ENCODE results near the gene CERT1.
A peak's percentile ranks its signal among the peaks of the same experiment; 100 is the strongest.
"Not testable (repeated sequence)": the region's sequence is repeated elsewhere in the genome, so short reads cannot be mapped to it uniquely, and the experiment has no call there.

CERT1 gene

DNA sequence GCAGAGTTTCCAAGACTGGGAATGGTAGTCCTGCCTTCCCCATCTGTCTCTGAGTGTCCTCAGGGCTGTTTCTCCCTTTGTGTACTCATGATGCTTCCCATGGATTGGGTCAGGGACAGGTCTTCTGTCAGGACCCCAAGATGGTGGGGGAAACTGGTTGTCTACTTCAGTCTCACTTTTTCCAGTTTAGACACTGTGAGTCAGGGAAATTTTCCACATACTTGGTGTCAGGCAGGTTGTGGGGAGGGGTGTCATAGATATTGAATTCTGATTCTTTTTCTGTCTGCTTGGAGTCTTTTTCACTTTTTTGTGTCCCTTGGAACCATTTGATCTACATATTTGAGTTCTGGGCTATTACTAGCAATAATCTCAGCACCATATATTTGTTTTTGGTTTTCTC is 10.6 kb upstream of the CERT1 start:
- no peak for DNase-seq

DNA sequence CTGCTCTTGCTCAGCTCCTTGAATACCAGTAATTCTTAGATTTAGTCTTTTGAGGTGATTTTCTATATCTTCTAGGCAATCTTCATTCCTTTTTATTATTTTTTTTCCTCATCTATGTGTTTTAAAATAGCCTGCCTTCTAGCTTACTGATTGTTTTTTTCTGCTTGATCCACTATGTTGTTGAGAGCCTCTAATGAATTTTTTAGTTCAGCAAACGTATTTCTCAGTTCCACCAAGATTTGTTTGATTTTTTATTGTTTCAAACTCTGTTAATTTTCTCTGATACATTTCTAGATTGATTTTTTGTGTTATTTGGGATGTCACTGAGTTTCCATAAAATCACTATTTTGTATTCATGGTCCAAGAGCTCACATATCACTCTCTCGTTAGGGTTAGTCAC is 9.8 kb upstream of the CERT1 start:
- no peak for DNase-seq

DNA sequence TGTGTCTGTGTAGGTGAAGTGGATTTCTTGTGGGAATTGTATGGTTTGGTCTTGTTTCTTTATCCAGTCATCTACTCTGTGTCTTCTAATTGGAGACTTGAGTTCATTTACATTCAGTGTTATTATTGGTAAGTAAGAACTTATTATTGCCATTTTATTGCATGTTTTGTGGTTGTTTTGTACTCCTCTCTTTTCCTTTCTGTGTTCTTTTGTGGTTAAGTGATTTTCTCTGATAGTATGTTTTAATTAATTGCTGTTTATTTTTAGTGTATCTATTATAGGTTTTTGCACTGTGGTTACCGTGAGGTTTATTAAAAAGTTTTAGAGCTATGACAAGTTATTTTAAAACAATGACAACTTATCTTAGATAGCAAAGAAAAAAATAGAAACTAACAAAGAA is 8.3 kb upstream of the CERT1 start:
- no peak for DNase-seq

DNA sequence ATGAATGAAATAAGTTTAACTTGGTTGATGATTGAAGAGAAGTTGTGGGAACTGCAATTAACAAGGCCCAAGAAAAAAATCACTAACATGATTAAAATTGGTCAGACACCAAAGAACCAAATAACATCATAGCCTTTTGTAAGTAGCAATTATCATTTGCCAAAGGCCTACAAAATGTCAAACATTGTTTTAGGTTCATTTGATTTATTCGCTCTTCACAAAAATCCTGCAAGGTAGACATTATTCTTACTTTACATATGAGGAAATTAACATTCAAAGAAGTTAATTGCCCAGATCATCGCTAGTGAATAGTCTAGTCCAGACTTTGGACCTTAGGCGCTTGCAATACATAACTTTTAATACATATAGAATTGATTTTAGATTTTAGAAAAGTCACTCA is 2.9 kb upstream of the CERT1 start:
- no peak for DNase-seq

DNA sequence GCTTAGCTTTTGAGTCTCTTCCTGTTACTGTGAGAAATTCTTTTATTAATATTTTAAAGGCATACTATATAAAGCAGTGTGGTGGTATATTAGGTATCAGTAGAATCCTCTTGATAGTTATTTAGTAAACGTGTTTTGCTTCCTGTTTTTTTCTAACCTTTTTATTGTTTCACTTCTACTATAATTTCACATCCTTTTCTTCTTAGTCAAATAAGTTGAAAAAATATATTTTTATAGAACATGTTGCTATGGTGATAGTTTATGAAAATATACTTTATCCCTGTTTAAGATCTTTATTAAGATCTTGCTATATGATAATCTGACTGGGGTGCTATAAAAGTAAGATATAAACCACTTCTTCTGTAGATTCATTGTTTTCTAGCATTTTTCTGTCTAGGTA is 2.4 kb upstream of the CERT1 start:
- no peak for DNase-seq

DNA sequence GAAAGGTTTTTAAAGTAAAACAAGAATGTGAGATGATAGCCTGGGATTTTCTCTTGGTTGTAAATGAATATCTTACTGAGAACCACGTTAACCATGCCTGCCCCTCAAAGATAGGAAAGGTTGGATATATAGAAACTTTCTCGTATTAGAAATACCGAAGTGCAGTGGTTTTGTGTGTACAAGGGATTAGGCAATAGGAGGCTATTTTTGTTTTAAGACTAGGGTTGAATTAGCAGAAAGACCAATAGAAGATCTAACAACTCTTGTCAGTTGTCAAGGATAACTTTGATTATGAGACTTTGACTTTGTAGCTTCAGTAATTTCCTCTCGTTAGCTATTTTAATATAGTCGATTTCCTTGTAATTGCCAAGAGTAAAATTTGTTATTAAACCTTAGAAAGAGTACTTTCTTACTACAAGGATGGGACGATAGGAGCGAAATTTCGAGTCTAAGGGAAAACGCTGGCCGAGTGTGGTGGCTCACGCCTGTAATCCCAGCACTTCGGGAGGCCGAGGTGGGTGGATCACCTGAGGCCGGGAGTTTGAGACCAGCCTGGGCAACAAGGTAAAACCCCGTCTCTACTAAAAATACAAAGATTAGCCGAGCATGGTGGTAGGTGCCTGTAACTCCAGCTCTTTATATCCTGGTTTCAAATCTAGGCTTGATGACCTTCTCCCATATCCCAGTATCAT is 1.1 kb upstream of the CERT1 start:
- no peak for DNase-seq

DNA sequence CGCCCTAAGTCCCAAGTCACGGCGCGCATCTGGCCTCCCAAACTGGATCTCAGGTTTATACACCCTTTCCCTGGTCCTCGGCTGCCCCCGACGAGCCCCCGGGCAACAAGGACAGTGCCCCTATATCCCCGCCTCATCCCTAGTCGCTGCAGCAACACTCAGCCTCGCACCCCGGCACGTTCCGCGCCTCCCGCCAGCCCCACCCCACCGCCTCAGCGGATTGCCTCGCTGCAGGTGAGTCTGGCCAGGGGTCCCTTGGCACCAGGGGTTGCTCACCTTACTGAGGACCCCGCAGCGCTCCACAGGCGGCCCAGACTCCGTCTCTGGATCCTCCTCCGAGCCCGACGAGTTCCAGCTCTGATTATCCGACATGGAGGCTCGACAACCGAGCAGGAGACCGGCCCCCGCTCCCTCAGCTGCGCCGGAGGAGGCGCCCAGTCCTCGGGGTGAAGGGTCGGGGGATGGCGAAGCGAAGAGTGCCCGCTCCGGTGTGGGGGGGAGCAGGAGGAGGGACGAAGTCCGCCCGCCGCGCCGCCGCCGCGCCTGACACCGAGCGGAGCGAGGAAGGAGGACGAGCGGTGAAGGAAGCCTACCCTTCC is 494 bp downstream of the CERT1 start:
- peak; percentile 22 to 35 for DNase-seq

DNA sequence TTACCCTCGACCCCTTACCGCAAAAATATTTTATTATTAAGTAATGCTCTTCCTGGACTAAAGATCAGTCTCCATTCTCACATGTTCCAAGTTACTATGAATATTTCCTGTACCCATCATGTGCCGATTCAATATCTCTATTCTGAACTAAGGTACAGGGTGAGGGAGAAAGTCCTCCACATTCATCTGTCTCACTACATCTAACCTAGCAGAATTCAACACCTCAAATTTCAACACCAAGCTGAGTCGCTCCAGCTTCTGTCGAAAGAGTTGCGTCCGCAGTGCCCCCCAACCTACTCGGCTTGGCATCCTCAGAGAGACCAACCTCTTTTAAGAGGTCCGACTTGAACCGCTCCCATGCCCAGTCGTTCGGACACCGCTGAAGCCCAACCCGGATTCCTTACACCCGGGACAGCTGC is 1.0 kb downstream of the CERT1 start:
- no peak for DNase-seq

DNA sequence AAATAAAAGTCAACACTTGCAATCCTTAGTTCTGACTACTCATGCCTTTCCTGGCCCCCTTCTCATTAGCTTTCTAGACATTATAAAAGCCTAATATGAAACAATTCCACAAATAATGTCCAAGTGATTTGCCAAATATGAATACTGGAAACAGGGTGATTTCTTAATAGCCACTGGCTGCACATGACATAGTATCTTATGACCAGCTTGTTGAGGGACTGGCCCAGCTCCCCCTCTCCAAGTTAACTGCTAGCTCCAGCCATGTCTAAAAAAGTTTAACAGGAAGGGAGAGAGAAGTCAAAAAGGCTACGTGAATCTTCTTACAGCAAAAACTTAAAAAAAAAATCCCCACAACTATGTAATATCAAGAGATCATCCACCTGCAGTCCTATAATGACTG is 1.5 kb downstream of the CERT1 start:
- DNase-seq, result no peak

DNA sequence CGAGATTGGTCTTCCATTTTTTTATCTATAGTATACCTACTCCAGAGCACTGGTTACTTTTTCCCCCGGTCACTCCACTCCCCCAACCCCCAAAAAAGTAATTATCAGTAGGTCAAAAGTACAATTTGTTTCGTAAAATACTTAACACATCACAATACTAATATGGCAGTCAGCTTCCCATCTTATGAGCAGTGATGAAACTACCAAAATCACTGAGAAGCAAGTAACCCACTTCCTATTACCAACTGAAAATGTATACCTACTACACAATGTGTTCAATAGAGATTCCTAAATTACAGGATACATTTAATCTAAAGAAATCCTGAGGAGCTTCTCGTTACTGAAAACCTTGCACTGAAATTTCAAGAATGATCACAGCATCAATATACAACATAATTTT is 1.9 kb downstream of the CERT1 start:
- no peak for DNase-seq

DNA sequence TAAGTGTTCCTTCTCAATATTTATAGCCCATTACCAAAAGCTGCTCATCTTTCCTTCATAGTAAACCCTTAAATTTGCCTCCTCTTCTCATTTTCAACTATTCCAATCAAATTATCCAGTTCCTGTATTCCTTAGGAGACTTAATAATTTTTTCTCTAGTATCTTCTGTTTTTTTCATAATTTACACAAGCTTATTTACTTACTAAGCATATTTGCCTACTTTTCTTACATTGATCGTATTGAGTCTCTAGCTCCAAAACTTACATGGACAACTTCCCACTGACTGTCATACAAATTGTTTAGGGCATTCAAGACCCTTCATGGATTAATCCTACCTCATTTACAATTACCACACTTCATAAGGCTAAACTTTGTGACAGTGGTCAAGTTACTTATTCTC is 3.6 kb downstream of the CERT1 start:
- DNase-seq, result no peak

DNA sequence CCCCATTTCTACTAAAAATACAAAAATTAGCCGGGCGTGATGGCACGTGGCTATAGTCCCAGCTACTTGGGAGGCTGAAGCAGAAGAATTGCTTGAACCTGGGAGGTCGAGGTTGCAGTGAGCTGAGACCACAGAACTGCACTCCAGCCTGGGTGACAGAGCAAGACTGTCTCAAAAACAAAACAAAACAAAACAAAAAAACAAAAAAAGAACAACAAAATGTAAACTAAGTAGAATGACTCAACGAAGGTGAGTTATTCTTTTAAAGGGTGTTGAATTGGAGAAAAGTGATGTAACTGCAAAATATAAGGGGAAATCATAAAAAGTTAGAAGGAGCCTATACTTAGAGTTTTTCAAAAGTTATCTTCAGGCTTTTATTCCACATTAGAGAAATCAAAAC is 6.3 kb downstream of the CERT1 start:
- DNase-seq, result not testable (repeated sequence)

DNA sequence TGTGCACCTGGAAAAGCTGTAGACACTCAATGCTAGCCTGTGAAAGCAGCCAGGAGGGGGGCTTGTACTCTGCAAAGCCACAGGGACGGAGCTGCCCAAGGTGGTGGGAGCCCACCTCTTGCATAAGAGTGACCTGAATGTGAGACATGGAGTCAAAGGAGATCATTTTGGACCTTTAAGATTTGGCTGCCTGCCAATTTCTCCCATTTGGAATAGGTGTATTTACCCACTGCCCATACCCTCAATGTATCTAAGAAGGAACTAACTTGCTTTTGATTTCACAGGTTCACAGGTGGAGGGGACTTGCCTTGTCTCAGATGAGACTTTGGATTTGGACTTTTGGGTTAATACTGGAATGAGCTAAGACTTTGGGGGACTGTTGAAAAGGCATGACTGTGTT is 12.6 kb downstream of the CERT1 start:
- not testable (repeated sequence) for DNase-seq

DNA sequence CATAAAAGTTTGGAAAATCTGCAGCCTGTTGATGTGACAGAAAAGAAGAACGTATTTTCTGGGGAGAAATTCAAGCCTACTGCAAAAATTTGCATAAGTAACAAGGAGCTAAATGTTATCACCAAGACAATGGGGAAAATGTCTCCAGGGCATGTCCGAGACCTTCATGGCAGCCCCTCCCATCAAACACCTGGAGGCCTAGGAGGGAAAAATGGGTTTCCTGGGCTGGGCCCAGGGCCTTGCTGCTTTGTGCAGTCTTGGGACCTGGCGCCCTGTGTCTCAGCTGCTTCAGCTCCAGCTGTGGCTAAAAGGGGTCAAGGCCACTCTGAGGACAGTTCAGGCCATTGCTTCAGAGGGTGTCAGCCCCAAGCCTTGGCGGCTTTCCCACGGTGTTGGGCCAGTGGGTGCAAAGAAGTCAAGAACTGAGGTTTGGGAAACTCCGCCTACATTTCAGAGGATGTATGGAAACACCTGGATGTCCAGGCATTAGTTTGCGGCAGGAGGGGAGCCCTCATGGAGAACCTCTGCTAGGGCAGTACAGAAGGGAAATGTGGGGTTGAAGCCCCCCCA is 13.1 kb downstream of the CERT1 start:
- DNase-seq, result no peak

DNA sequence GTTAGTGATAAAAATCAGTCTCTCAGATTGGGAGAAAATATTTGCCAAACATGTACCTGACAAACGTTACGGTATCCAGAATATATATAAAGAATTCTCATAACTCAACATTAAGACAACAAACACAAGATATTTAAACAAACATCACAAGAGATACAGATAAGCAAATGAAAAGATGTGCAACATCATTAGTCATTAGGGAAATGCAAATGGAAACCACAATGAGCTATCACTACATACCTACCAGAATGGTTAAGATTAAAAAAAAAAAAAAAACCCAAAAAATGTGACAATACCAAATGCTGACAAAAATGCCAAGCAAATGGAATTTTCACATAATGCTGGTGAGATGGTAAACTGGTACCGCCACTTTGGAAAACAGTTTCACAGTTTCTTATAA is 15.4 kb downstream of the CERT1 start:
- no peak for DNase-seq

DNA sequence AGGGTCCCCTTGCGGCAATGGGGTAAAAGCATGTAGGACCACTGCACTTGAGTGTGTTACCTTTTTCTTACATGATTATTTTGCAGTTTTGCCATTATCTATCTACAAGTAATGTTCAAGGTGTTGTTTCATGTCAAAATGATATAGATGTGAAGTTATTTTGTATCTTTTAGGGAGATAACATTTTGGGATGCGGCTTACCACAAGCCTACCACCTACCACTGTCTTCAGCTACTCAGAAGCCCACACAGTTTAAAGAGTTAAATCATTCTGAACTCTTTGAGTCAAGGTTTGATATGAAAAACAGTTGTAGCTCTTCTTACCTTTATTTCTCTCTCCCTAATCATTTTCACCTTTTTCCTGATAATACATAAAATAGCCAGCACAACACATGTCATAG is 19.8 kb downstream of the CERT1 start:
- DNase-seq, result no peak

DNA sequence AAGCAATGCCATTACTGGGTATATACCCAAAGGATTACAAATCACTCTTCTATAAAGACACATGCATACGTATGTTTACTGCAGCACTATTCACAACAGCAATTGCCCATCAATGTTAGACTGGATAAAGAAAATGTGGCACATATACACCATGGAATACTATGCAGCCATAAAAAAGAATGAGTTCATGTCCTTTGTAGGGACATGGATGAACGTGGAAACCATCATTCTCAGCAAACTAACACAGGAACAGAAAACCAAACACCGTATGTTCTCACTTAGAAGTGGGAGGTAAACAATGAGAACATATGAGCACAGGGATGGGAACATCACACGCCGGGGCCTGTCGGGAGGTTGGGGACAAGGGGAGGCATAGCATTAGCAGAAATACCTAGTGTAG is 21.6 kb downstream of the CERT1 start:
- not testable (repeated sequence) for DNase-seq

DNA sequence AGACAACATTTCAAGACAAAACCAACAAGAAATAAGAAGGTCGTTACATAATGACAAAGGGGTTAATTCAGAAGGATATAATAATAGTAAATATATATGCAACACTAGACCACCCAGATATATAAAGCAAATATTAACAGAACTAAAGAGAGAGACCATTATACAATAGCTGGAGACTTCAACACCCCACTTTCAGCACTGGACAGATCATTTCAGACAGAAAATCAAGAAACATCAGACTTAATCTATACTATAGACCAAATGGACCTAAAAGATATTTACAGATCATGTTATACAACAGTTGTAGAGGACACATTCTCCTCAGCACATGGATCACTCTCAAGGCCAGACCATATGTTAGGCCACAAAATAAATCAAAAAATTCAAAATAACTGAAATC is 26.8 kb downstream of the CERT1 start:
- DNase-seq, result no peak

DNA sequence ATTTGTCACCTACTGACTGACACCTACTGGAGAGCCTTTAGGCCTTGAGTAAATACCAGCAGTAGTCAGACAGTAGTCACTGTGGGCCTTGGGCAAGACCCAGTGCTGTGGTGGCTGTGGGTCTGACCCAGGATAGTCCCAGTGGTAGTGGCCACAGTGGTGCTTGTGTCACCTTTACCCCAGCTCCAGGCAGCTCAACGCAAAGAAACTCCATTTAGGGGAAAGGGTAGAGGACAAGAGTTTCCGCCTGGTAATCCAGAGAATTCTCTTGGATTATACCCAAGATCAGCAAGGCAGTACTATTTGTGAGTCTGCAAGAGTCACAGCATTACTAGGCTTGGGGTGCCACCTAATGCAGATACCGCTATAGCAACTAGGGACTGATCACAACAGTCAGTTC is 28.9 kb downstream of the CERT1 start:
- DNase-seq, result no peak

DNA sequence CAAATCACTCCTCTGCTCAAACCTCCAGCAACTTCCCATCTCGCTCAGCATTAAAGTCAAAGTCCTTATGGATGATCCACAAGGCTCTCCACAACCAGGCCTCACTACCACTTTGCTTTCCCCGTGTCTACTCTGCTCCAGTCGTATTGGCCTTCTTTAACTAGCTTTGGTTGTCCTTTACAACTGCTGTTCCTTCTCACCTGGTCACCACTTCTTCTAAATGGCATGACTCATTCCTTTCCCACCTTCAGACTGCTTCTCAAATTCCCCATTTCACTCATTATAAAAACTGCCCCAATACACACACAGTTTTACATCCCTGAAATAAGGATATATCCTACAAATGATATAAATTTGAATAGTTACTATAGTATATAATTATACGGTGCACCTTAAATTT is 30.4 kb downstream of the CERT1 start:
- DNase-seq, result no peak

DNA sequence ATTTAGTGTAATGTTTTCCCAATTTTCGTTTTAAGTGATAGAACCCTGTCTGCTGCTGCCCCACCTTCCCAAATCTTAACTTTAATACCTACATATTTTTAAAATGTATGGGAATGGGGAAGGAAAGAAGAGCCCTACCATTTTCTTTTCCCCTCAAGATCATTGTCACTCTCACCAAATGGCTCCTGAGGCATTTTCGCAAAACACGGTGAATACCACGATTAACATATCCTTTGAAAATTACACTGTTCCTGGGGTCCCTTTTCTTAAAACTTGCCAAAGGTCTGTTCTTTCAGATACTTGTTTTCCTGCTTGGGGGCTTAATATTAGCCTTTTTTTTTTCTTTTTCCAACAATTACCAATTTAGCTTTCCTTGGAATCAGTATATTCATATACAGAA is 36.1 kb downstream of the CERT1 start:
- DNase-seq, result no peak

DNA sequence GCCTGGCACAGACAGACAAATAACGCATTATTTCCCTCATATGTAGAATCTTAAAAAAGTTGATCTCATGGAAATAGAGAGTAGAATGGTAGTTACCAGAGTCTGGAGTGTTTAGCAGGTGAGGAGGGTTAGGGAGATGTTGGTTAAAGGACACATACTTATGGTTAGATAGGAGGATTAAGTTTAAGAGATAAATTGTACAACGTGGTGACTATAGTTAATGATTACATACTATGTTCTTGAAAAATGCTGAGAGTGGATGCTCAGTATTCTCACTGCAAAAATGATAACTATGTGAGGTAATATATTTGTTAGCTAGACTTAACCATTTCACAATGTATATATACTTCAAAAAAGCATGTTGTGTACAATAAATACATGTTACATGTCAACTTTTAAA is 38.0 kb downstream of the CERT1 start:
- DNase-seq, result no peak

DNA sequence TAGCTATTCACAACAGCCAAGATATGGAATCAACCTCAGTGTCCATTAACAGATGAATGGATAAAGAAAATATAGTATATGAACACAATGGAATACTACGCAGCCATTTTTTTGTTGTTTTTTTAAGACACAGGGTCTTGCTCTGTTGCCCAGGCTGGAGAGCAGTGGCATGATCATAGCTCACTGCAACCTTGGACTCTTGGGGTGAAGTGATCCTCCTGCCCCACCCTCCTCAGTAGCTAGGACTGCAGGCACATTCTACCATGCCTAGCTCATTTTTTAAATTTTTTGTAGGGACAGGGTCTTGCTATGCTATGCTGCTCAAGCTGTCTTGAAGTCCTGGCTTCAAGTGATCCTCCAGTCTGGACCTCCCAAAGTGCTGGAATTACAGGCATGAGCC is 38.5 kb downstream of the CERT1 start:
- no peak for DNase-seq

DNA sequence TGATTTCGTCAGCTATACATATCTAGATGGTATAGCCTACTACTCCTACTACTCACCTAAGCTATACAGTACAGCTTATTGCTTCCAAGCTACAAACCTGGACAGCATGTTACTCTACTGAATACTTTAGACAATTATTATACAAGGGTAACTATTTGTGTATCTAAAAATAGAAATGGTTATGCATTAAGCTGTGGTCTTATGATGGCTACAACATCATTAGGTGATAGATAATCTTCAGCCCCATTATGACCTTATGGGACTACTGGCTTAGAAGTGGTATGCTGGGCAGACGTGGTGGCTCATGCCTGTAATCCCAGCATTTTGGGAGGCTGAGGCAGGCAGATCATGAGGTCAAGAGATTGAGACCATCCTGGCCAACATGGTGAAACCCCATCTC is 40.2 kb downstream of the CERT1 start:
- no peak for DNase-seq

DNA sequence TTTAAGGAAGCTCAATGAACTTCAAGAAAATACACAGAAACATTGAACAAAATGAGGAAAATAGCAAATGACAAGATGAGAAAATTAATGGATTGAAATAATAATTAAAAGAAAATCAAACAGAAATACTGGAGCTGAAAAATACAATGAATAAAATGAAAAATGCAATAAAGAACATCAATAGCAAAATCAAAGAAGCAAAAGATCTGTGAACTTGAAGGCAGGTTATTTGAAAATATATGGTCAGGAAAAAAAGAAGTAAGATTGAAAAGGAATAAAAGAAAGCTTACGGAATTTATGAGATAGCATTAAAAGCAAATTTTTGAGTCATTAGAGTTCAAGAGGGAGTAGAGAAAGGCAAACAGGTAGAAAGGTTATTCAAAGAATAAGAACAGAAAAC is 42.4 kb downstream of the CERT1 start:
- DNase-seq, result no peak
